ENCODE data around the gene BLZF1. TPM values are rescaled to one million over a fixed set of nuclear protein-coding genes. Genes with fewer than 3 reads are reported as not detected.
"Not testable (repeated sequence)": the region's sequence is repeated elsewhere in the genome, so short reads cannot be mapped to it uniquely, and the experiment has no call there.

The BLZF1 gene
- polyA plus RNA-seq, 1 experiment: 23.0 TPM

DNA sequence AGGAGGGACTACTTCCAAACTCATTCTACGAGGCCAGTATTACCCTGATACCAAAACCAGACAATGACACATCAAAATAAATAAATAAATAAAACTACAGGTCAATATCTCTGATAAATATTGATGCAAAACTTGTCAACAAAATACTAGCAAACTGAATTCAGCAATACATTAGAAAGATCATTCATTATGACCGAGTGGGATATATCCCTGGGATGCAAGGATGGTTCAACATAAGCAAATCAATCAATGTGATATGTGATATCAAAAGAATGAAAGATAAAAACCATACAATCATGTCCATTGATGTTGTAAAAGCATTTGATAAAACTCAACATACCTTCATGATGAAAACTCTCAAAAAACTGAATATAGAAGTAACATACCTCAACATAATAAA lies 37.1 kb upstream of the BLZF1 start:
- H3K27me3 ChIP-seq (ENCODE audit: control insufficient read depth, insufficient read depth, low read length): no peaks in the 10 kb centered on the region
- POLR2A ChIA-PET: no interaction called here
- TF ChIP-seq CTCF (IDR thresholded peaks at IDR 0.05; ENCODE audit: low read depth, low read length): no peak
- H3K27ac ChIP-seq (ENCODE audit: low read depth, low read length): no peak overlapping the region
- DNase-seq (ENCODE audit: low read depth, low spot score): no peak
- no peak overlapping the region for H3K4me3 ChIP-seq (ENCODE audit: low read depth, low read length)
- H3K9me3 ChIP-seq (ENCODE audit: control insufficient read depth, insufficient read depth, low read length): no peaks in the 10 kb centered on the region
- CTCF ChIA-PET: no interaction called here

GRCh38 chr1:169334727-169335126 lies 33.3 kb upstream of the BLZF1 start:
- POLR2A ChIA-PET; H3K9me3 ChIP-seq (ENCODE audit: control insufficient read depth, insufficient read depth, low read length); DNase-seq (ENCODE audit: low read depth, low spot score); H3K27me3 ChIP-seq (ENCODE audit: control insufficient read depth, insufficient read depth, low read length); H3K4me3 ChIP-seq (ENCODE audit: low read depth, low read length); H3K27ac ChIP-seq (ENCODE audit: low read depth, low read length): not testable (repeated sequence)
- CTCF ChIA-PET: interaction anchor here (1.7 kb wide), 1 partner anchor 13 kb away, joined by 4 read pairs; no protein-coding TSS in a partner anchor

DNA sequence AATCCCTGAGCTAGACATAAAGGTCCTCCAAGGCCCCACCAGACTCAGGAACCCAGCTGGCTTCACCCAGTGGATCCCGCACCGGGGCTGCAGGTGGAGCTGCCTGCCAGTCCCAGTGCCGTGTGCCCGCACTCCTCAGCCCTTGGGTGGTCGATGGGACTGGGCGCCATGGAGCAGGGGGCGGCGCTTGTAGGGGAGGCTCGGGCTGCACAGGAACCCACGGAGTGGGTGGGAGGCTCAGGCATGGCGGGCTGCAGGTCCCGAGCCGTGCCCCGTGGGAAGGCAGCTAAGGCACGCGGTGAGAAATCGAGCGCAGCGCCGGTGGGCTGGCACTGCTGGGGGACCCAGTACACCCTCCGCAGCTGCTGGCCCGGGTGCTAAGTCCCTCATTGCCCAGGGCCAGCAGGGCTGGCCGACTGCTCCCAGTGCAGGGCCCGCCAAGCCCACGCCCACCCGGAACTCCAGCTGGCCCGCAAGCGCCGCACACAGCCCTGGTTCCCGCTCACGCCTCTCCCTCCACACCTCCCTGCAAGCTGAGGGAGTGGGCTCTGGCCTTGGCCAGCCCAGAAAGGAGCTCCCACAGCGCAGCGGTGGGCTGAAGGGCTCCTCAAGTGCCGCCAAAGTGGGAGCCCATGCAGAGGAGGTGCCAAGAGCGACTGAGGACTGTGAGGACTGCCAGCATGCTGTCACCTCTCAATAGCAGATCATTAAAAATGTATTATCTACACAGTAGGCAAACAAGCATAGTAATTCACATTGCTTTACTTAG lies 30.9 kb upstream of the BLZF1 start:
- H3K4me3 ChIP-seq (ENCODE audit: low read depth, low read length); H3K27me3 ChIP-seq (ENCODE audit: control insufficient read depth, insufficient read depth, low read length); H3K27ac ChIP-seq (ENCODE audit: low read depth, low read length); POLR2A ChIA-PET; DNase-seq (ENCODE audit: low read depth, low spot score); H3K9me3 ChIP-seq (ENCODE audit: control insufficient read depth, insufficient read depth, low read length): not testable (repeated sequence)
- CTCF ChIA-PET: interaction anchor here (1.0 kb wide), 1 partner anchor 734 kb away, joined by 3 read pairs; no protein-coding TSS in a partner anchor

DNA sequence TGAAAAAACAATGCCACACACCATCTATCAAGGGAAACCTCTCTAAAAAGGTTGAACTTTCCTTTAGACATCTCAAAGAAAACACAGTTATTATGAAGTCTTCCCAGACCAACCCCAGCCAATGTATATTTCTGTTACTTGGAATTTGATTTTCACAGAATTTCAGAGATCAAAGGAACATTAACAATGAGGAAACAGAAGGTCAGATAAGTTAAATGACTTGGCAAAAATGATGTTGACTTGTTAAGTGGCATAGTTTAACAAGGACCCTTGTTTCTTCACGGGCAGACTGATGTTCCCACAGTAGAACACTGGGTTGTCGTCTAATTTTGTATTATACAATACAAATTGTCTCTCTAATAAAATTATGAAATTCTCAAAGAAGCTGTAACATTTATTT lies 29.4 kb upstream of the BLZF1 start:
- no peak for TF ChIP-seq CTCF (IDR thresholded peaks at IDR 0.05; ENCODE audit: low read depth, low read length)
- Histone ChIP-seq H3K9me3 (ENCODE audit: control insufficient read depth, insufficient read depth, low read length) (no peaks in the 10 kb centered on the region; the same call in none of the 2 replicates), H3K27me3 (ENCODE audit: control insufficient read depth, insufficient read depth, low read length) (no peaks in the 10 kb centered on the region), H3K4me3 (ENCODE audit: low read depth, low read length) (no peak overlapping the region), H3K27ac (ENCODE audit: low read depth, low read length) (no peak overlapping the region)
- CTCF ChIA-PET: interaction anchor here (2.2 kb wide), 1 partner anchor 10 kb away, joined by 20 read pairs; no protein-coding TSS in a partner anchor
- DNase-seq (ENCODE audit: low read depth, low spot score): no peak
- POLR2A ChIA-PET: no interaction called here

DNA sequence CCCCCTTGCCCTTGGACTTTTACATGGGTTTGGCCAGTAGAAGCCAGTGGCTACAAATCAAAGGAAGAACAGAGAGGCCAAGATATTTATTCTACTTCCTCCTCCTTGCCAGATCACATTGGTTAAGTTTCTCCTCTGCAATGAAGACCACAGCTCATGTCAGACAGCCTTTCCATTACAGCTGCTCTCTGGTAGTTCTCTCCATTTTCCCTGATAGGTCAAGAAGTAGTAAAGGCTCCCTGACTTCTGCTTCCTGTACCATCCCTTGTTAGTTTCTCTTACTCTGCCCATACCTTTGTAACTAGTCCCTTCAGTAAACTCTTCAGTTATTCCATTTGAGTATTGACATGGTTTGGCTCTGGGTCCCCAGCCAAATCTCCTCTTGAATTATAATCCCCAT lies 28.2 kb upstream of the BLZF1 start:
- ChIA-PET POLR2A (no interaction called here), CTCF (interaction anchor here (0.5 to 2.2 kb wide), 2 partner anchors 9 to 899 kb away, joined by 4 to 20 read pairs; no protein-coding TSS in a partner anchor)
- Histone ChIP-seq H3K27ac (ENCODE audit: low read depth, low read length) (no peak overlapping the region), H3K9me3 (ENCODE audit: control insufficient read depth, insufficient read depth, low read length) (no peaks in the 10 kb centered on the region; the same call in none of the 2 replicates), H3K4me3 (ENCODE audit: low read depth, low read length) (no peak overlapping the region), H3K27me3 (ENCODE audit: control insufficient read depth, insufficient read depth, low read length) (no peaks in the 10 kb centered on the region)
- no peak for TF ChIP-seq CTCF (IDR thresholded peaks at IDR 0.05; ENCODE audit: low read depth, low read length)
- no peak for DNase-seq (ENCODE audit: low read depth, low spot score)

DNA sequence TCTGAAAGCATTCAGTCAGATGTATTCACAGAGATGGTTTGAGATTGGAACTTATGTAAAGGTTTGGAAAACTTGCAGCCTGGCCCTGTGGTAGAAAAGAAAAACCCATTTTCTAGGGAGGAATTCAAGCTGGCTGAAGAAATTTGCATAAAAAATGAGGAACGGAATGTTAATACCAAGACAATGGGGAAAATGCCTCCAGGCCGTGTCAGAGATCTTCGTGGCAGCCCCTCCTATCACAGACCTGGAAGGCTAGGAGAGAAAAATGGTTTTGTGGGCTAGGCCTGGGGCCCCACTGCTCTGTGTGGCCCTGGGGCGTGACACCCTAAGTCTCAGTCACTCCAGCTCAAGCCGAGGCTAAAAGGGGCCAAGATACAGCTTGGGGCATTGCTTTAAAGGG lies 27.1 kb upstream of the BLZF1 start:
- POLR2A ChIA-PET: no interaction called here
- CTCF ChIA-PET: interaction anchor here (1.2 kb wide), 1 partner anchor 738 kb away, joined by 3 read pairs; no protein-coding TSS in a partner anchor
- DNase-seq (ENCODE audit: low read depth, low spot score): no peak
- Histone ChIP-seq H3K9me3 (ENCODE audit: control insufficient read depth, insufficient read depth, low read length) (no peaks in the 10 kb centered on the region; the same call in none of the 2 replicates), H3K27ac (ENCODE audit: low read depth, low read length) (no peak overlapping the region), H3K27me3 (ENCODE audit: control insufficient read depth, insufficient read depth, low read length) (no peaks in the 10 kb centered on the region), H3K4me3 (ENCODE audit: low read depth, low read length) (no peak overlapping the region)
- no peak for TF ChIP-seq CTCF (IDR thresholded peaks at IDR 0.05; ENCODE audit: low read depth, low read length)

GRCh38 chr1:169342096-169342495 lies 25.9 kb upstream of the BLZF1 start:
- H3K4me3 ChIP-seq (ENCODE audit: low read depth, low read length); POLR2A ChIA-PET; H3K9me3 ChIP-seq (ENCODE audit: control insufficient read depth, insufficient read depth, low read length); H3K27ac ChIP-seq (ENCODE audit: low read depth, low read length); H3K27me3 ChIP-seq (ENCODE audit: control insufficient read depth, insufficient read depth, low read length); CTCF ChIA-PET; DNase-seq (ENCODE audit: low read depth, low spot score): not testable (repeated sequence)
